CD8-positive, alpha-beta memory T cell (primary cell): ENCODE measurements around the gene SNAPC4. TPM values are rescaled to one million over a fixed set of nuclear protein-coding genes. Genes with fewer than 3 reads are reported as not detected.

Experiments used
- CTCF ChIA-PET: fragments of 350-600 bp; sonication (Branson Sonifier 250); formaldehyde crosslinking; loops from one replicate; lab custom pipeline; 2021; ENCODE audit warnings: antibody characterized with exemption; lab: Charles Lee
- POLR2A ChIA-PET: fragments of 350-600 bp; sonication (Branson Sonifier 250); formaldehyde crosslinking; loops from one replicate; lab custom pipeline; 2021; ENCODE audit warnings: antibody characterized with exemption; lab: Charles Lee
- DNase-seq, 5 donors: peaks; one replicate each; pipeline versions ENCODE4 v3.0.0 to v3.0.0-alpha.2; 2020 to 2022; ENCODE audit warnings: mixed read lengths in 1 of 5
- H3K27ac ChIP-seq: one replicate; pipeline ENCODE4 v1.7.0; 2013; ENCODE audit warnings: low read depth, mild to moderate bottlenecking, low read length, moderate library complexity
- H3K27me3 ChIP-seq: 2 replicates; pipeline ENCODE4 v1.7.0; 2013; ENCODE audit warnings: low read length, mild to moderate bottlenecking; ENCODE audit not compliant: insufficient read depth, poor library complexity, severe bottlenecking
- H3K36me3 ChIP-seq: 2 replicates; pipeline ENCODE4 v1.7.0; 2013; ENCODE audit warnings: mild to moderate bottlenecking, low read length, moderate library complexity; ENCODE audit not compliant: insufficient read depth
- H3K4me1 ChIP-seq: 2 replicates; pipeline ENCODE4 v1.7.0; 2013; ENCODE audit warnings: mild to moderate bottlenecking, low read length, moderate library complexity; ENCODE audit not compliant: insufficient read depth
- H3K4me3 ChIP-seq: 2 replicates; pipeline ENCODE4 v1.7.0; 2013; ENCODE audit warnings: mild to moderate bottlenecking, low read length
- H3K9me3 ChIP-seq: 2 replicates; pipeline ENCODE4 v1.7.0; 2013; ENCODE audit warnings: mild to moderate bottlenecking, low read length
- H3K27ac Mint-ChIP-seq, 8 donors: one replicate each; pipeline ENCODE4 v1.8.0; 2020 to 2021; ENCODE audit warnings: mixed read lengths in 8 of 8, mild to moderate bottlenecking in 6 of 8, inconsistent platforms in 3 of 8, moderate library complexity in 3 of 8
- H3K27me3 Mint-ChIP-seq, 2 donors: one replicate each; pipeline ENCODE4 v1.8.0; 2020 to 2021; ENCODE audit warnings: mixed read lengths in 2 of 2, mild to moderate bottlenecking in 1 of 2, moderate library complexity in 1 of 2
- H3K36me3 Mint-ChIP-seq, 3 donors: one replicate each; pipeline ENCODE4 v1.8.0; 2020 to 2021; ENCODE audit warnings: mixed read lengths in 3 of 3, inconsistent platforms in 1 of 3, mild to moderate bottlenecking in 1 of 3
- H3K4me1 Mint-ChIP-seq, 3 donors: one replicate each; pipeline ENCODE4 v1.8.0; 2020 to 2021; ENCODE audit warnings: mixed read lengths in 3 of 3, inconsistent platforms in 1 of 3, mild to moderate bottlenecking in 1 of 3
- H3K4me3 Mint-ChIP-seq, 7 donors: one replicate each; pipeline ENCODE4 v1.8.0; 2020 to 2021; ENCODE audit warnings: mixed read lengths in 7 of 7, mild to moderate bottlenecking in 6 of 7, moderate library complexity in 4 of 7, inconsistent platforms in 2 of 7
- H3K9me3 Mint-ChIP-seq, 5 donors: one replicate each; pipeline ENCODE4 v1.8.0; 2020 to 2022; ENCODE audit warnings: mixed read lengths in 5 of 5, mild to moderate bottlenecking in 3 of 5, moderate library complexity in 2 of 5, inconsistent platforms in 1 of 5
- polyA plus RNA-seq: library from polyadenylated mRNA; unstranded; fragments of 300-500 nt; fragmentation: Illumina TruSeq; gene quantifications from one replicate; pipeline ENCODE4 v1.2.3, GENCODE V29; 2021
- total RNA-seq, 2 experiments: library from RNA; stranded (reverse); gene quantifications; one replicate each; pipeline ENCODE4 v1.2.3, GENCODE V29; 2021

Gene SNAPC4
- total and polyA plus RNA-seq, 3 experiments from 2014 or later, result 2.6 to 23.6 (median 22.1) TPM

GRCh38 chr9:136370037-136370436, 29.9 kb downstream of the SNAPC4 start:
- H3K27me3 Mint-ChIP-seq, result no peaks in the 10 kb centered on the region
- Histone ChIP-seq H3K4me1 (no peaks in the 10 kb centered on the region), H3K27ac (no peak overlapping the region), H3K36me3 (no peaks in the 10 kb centered on the region), H3K9me3 (no peaks in the 10 kb centered on the region), H3K4me3 (no peak overlapping the region), H3K27me3 (no peaks in the 10 kb centered on the region)
- H3K9me3 Mint-ChIP-seq, result no peaks in the 10 kb centered on the region
- no peak overlapping the region for H3K4me3 Mint-ChIP-seq
- POLR2A ChIA-PET, result no interaction called here
- no peaks in the 10 kb centered on the region for H3K4me1 Mint-ChIP-seq
- CTCF ChIA-PET, result no interaction called here
- H3K36me3 Mint-ChIP-seq, result no peaks in the 10 kb centered on the region
- no peak overlapping the region for H3K27ac Mint-ChIP-seq
- no peak for DNase-seq

- no peak overlapping the region for H3K4me3 ChIP-seq
- Mint-ChIP-seq H3K4me1 (no peaks in the 10 kb centered on the region), H3K4me3 (no peak overlapping the region), H3K36me3 (no peaks in the 10 kb centered on the region), H3K27ac (no peak overlapping the region), H3K9me3 (no peaks in the 10 kb centered on the region), H3K27me3 (no peaks in the 10 kb centered on the region)
- ChIA-PET CTCF (no interaction called here), POLR2A (no interaction called here)
- no peaks in the 10 kb centered on the region for H3K36me3 ChIP-seq
- no peaks in the 10 kb centered on the region for H3K27me3 ChIP-seq
- peaks cover 5% of the 10 kb centered on the region for H3K4me1 ChIP-seq
- no peak for DNase-seq
- H3K27ac ChIP-seq, result no peak overlapping the region
- H3K9me3 ChIP-seq, result no peaks in the 10 kb centered on the region
Observed at GRCh38 chr9:136368190-136368589, 31.8 kb downstream of the SNAPC4 start.

- CTCF ChIA-PET, result no interaction called here
Observed at GRCh38 chr9:136367296-136368145, 32.4 kb downstream of the SNAPC4 start.

GRCh38 chr9:136366826-136367225, 33.1 kb downstream of the SNAPC4 start:
- Histone ChIP-seq H3K4me1 (peaks cover 5% of the 10 kb centered on the region), H3K27me3 (no peaks in the 10 kb centered on the region), H3K9me3 (no peaks in the 10 kb centered on the region), H3K27ac (no peak overlapping the region), H3K36me3 (no peaks in the 10 kb centered on the region), H3K4me3 (no peak overlapping the region)
- DNase-seq, result no peak
- Mint-ChIP-seq H3K9me3 (no peaks in the 10 kb centered on the region), H3K36me3 (peaks cover 0 to 3% (median 0%) of the 10 kb centered on the region in 3 donors), H3K4me3 (no peak overlapping the region), H3K4me1 (peaks cover 0 to 7% (median 0%) of the 10 kb centered on the region in 3 donors), H3K27me3 (no peaks in the 10 kb centered on the region), H3K27ac (no peak overlapping the region)
- ChIA-PET POLR2A (no interaction called here), CTCF (no interaction called here)

More at GRCh38 chr9:136367296-136368145, 32.4 kb downstream of the SNAPC4 start:
- Mint-ChIP-seq H3K27me3 (no peaks in the 10 kb centered on the region), H3K27ac (no peak overlapping the region), H3K36me3 (peaks cover 0 to 2% (median 0%) of the 10 kb centered on the region in 3 donors), H3K9me3 (no peaks in the 10 kb centered on the region), H3K4me1 (peaks cover 0 to 5% (median 0%) of the 10 kb centered on the region in 3 donors), H3K4me3 (no peak overlapping the region)
- H3K27me3 ChIP-seq, result no peaks in the 10 kb centered on the region
- peaks cover 5% of the 10 kb centered on the region for H3K4me1 ChIP-seq
- no peak overlapping the region for H3K27ac ChIP-seq
- no peak overlapping the region for H3K4me3 ChIP-seq
- DNase-seq, result no peak
- POLR2A ChIA-PET, result no interaction called here
- no peaks in the 10 kb centered on the region for H3K36me3 ChIP-seq
- H3K9me3 ChIP-seq, result no peaks in the 10 kb centered on the region

GRCh38 chr9:136365775-136366222, 34.2 kb downstream of the SNAPC4 start:
- H3K36me3 ChIP-seq, result no peaks in the 10 kb centered on the region
- Mint-ChIP-seq H3K4me1 (peaks cover 0 to 7% (median 0%) of the 10 kb centered on the region in 3 donors), H3K4me3 (peak overlapping the region in 1 of 7 donors; percentile 68), H3K9me3 (no peaks in the 10 kb centered on the region), H3K27me3 (no peaks in the 10 kb centered on the region), H3K36me3 (peaks cover 0 to 8% (median 0%) of the 10 kb centered on the region in 3 donors), H3K27ac (no peak overlapping the region)
- no peaks in the 10 kb centered on the region for H3K27me3 ChIP-seq
- ChIA-PET CTCF (no interaction called here), POLR2A (no interaction called here)
- no peak for DNase-seq
- no peak overlapping the region for H3K27ac ChIP-seq
- peaks cover 5% of the 10 kb centered on the region for H3K4me1 ChIP-seq
- H3K4me3 ChIP-seq, result no peak overlapping the region
- no peaks in the 10 kb centered on the region for H3K9me3 ChIP-seq

GRCh38 chr9:136364942-136365774, 34.8 kb downstream of the SNAPC4 start:
- peaks cover 0 to 7% (median 0%) of the 10 kb centered on the region in 3 donors for H3K4me1 Mint-ChIP-seq

GRCh38 chr9:136363949-136364748, 35.8 kb downstream of the SNAPC4 start:
- Mint-ChIP-seq H3K4me3 (peak overlapping the region in 6 of 7 donors; percentile 15 to 92 (median 54)), H3K4me1 (peaks cover 0 to 7% (median 0%) of the 10 kb centered on the region in 3 donors), H3K27me3 (no peaks in the 10 kb centered on the region), H3K9me3 (no peaks in the 10 kb centered on the region), H3K27ac (peak overlapping the region in 1 of 8 donors; percentile 65), H3K36me3 (peaks cover 0 to 20% (median 0%) of the 10 kb centered on the region in 3 donors)
- Histone ChIP-seq H3K4me1 (peaks cover 5% of the 10 kb centered on the region), H3K27me3 (no peaks in the 10 kb centered on the region), H3K27ac (no peak overlapping the region), H3K9me3 (no peaks in the 10 kb centered on the region), H3K4me3 (no peak overlapping the region), H3K36me3 (no peaks in the 10 kb centered on the region)
- CTCF ChIA-PET, result interaction anchor here (0.9 to 1.6 kb wide), 8 partner anchors 16 to 363 kb away, joined by 3 to 6 read pairs (median 4); no protein-coding TSS in a partner anchor
- DNase-seq, result no peak
- POLR2A ChIA-PET, result interaction anchor here (0.6 to 1.7 kb wide), 4 partner anchors 39 to 824 kb away, joined by 3 to 8 read pairs (median 4); no protein-coding TSS in a partner anchor

More at GRCh38 chr9:136364942-136365774, 34.8 kb downstream of the SNAPC4 start:
- H3K27ac Mint-ChIP-seq, result no peak overlapping the region
- Histone ChIP-seq H3K9me3 (no peaks in the 10 kb centered on the region), H3K36me3 (no peaks in the 10 kb centered on the region), H3K27me3 (no peaks in the 10 kb centered on the region), H3K4me3 (no peak overlapping the region), H3K4me1 (peaks cover 5% of the 10 kb centered on the region), H3K27ac (no peak overlapping the region)
- peaks cover 0 to 14% (median 0%) of the 10 kb centered on the region in 3 donors for H3K36me3 Mint-ChIP-seq
- DNase-seq, result no peak
- ChIA-PET POLR2A (no interaction called here), CTCF (no interaction called here)
- peak overlapping the region in 3 of 7 donors; percentile 29 to 81 (median 32) for H3K4me3 Mint-ChIP-seq
- H3K27me3 Mint-ChIP-seq, result no peaks in the 10 kb centered on the region
- no peaks in the 10 kb centered on the region for H3K9me3 Mint-ChIP-seq
